HG02571 (cell line): ENCODE measurements around the gene FAM53A.
"Not testable (repeated sequence)": the region's sequence is repeated elsewhere in the genome, so short reads cannot be mapped to it uniquely, and the experiment has no call there.

ENCODE experiments used
- ATAC-seq: cut with Tn5 transposase; IDR thresholded peaks from one replicate; pipeline ENCODE4 v1.9.1; 2021; ENCODE audit warnings: mild to moderate bottlenecking, moderate library complexity; ENCODE audit not compliant: unreplicated experiment

Gene FAM53A

DNA sequence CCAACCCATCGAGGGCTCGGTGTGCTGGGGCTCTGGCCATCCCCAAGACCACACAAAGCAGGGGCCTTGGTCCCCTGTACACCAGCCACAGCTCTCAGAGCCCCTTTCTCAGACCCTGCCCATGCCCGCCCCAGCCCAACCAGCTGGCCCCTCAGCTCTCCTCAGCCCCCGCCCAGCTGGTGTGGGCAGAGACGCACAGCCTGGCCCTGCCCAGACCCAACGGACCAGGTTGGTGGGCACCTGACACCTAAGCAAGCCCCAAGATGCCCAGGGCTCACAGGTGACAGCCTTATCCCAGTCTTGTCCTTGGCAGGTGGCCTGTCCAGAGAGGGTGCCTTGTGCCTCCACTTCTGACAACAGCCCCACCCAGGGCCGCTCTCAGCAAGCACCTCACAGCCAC lies 42.4 kb downstream of the FAM53A start:
- no peak for ATAC-seq

DNA sequence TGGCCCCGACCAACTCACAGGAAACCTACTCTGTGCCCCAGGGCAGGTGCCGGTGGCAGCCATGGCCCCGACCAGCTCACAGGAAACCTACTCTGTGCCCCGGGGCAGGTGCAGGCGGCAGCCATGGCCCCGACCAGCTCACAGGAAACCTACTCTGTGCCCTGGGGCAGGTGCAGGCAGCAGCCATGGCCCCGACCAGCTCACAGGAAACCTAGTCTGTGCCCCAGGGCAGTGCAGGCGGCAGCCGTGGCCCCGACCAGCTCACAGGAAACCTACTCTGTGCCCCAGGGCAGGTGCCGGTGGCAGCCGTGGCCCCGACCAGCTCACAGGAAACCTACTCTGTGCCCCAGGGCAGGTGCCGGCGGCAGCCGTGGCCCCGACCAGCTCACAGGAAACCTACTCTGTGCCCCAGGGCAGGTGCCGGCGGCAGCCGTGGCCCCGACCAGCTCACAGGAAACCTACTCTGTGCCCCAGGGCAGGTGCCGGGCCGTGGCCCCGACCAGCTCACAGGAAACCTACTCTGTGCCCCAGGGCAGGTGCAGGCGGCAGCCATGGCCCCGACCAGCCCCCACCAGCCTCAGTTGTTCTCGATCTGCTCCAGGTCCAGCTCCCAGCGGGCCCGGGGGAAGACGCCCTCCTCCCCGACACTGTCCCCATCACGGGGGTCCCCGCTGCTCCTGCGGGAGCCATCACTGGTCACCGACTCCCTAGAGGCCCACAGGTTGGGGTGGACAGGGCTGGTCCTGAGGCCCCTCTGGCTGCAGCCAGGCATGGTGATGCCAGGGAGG lies 43.2 kb downstream of the FAM53A start:
- not testable (repeated sequence) for ATAC-seq

DNA sequence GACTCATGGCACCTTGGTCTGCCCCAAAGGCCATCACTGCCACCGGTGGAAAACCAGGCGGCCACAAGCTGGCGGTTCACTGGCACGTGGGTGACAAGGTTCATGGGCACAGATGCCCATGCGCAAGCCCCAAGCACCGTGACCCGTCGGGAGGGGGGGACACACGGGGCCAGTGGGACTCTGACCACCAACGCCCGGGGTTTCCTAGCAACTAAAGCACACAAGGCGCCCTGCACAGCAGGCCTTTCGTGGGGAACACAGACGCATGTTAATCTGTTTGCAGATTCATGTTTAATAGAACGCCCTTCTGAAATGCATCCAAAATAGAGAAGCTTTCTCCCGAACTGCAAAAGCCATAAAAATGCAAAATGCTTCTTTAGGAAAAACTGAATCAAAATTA lies 43.9 kb downstream of the FAM53A start:
- ATAC-seq, result no peak

DNA sequence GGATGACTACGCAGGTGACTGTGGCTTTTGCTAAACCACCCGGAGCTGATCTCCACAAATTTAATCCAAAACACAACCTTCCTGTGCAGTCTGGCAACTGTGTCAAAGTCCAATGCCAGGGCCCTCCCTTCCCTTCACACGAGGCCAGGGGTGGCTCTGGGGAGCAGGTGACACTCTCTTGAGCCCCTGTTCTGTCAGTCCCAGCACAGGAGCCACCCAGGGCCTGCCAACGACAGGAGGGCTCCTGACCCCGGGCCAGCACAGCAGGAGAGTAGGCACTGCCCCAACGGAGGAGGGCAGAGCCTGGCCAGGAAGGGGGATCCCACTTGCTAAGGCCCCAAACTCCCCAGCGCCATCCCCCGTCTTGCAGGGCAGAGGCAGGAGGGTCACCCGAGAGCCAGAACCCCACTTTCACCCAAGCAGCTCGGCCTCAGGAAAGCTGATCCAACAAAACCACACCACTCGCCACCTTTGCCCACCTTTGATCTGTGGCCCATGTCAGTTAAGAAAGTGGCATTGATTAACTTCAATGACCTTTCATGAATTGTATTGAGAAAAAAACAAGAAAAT lies 44.7 kb downstream of the FAM53A start:
- no peak for ATAC-seq

DNA sequence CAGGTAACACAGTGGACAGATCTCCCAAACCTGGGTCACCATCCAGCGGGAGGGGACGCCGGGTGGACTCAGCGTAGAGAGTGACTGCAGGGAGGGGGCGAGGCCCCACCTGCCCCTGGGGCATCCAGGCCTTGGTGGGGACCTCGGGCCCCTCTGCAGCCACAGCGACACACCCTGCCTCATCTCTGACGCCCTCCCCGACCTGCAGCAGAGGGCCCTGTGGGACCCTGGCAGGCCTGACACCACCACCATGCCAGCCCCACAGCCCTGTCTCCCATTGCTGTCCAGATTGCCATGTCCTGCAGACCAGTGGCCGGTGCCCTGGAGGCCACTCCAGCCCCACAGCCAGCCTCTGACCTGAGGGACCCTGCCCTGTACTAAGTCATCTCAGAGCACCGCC lies 45.2 kb downstream of the FAM53A start:
- no peak for ATAC-seq

DNA sequence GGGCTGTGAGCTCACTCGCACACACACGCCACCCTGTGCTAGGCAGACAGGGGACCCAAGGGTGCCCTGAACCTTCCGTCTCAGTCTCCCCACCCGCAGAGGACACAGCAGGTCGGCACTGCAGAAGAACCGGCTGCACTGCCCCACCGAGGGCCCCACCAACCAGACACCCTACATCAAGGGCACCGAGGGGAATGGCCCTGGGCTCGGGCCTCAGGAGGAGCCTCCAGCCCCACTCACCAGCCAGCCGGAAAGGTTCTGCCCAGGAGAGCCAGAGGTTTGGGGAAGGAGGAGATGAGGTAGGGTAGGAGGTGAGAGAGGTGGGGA lies 45.9 kb downstream of the FAM53A start:
- no peak for ATAC-seq

DNA sequence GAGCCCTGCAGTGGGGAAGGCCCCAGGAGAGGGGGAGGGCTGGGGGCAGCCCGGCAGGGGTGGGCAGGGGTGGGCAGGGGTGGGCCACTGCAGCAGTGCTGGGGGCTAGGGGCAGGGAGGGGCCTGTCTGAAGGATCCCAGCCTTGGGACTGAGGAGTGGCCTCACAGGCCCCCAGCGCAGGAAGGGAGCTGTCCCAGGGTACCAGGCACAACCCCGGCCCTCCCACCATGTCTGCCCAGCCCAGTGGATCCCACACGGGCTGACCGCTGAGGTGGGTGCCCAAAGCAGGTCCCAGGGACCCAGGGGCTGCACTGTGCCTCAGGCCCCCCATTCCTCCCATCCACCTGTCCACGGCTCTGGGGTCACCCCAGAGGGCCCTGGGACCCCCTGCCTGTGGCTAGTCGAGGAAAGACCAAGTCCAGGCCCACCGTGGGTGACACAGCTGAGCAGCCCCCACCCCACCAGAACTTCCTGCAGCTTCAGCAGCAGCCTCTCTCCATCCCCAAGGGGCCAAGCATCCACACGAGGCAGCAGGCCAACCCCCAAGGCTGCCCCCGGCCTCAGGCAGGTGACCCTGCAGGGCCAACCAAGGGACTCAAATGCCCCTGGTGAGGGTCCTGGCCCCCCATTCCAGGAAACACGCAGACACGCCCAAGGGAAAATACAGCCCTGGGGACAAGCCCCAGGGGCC lies 46.4 kb downstream of the FAM53A start:
- ATAC-seq, result no peak

DNA sequence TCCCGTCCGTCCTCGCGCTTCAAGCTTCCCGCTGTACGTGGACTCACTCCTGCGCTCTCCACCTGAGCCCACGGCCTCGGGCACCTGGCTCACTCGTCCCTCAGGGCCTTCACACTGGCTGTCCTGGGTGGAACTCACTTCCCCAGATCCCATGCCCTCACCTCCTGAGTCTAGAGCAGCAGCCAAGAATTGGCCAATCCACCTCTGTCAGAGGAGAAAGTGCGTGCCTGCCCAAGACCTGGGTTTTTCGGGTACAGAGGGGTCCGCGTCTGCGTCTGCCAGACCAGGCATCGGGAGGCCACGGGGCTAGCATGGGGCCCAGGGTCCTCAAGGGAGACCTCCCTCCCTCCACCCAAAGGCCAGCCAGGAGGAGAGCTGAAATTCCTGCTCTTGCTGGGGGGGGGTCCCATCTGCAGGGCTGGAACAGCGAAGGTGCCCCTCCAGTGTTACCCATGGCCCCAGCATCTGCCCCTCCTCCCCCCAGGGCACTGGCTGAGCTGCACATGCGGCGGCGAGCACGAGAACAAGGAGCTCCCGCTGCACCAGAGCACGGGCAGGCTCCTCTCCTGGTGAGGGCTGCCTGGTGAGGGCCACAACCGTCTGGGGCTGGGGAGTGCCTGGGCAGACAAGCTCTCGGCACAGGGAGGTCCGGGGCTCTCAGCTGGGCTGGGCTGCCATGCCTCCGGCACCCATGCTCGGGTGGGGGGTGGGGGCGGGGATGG lies 47.5 kb downstream of the FAM53A start:
- ATAC-seq, result no peak

DNA sequence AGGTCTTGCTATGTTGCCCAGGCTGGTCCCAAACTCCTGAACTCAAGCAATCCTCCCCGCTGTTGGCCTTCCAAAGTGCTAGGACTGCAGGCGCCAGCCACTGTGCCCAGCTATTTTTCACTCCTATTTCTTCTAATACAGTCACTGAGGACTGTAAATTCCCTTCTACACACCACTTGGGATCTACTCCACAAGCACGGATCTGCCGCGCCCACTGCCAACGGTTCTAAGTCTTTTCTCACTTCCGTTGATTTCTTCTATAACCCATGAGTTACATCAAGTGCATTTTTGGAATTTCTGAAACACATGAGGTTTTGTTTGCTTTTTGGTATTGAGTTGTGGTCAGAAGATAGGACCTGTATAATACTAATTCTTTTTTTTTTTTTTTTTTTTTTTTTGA lies 48.6 kb downstream of the FAM53A start:
- ATAC-seq, result no peak

DNA sequence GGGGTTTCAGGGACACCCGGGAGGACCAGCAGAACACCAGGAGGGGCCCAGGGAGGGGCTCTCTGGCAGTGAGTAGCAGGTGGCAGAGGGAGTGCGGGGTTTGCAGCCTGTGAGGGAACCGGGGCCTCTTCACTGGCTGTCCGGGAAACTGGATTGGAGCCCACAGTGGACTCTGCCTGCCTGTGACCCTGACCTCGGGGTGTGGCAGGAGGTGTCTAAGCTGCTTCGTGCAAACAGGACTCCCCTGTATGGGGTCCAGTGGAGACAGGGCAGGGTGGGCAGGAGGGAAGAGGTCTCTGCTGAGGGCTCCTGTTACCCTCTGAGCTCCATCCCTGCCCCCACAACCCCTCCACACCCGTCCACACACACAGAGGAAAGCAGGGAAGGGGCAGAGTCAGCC lies 50.1 kb downstream of the FAM53A start:
- no peak for ATAC-seq

DNA sequence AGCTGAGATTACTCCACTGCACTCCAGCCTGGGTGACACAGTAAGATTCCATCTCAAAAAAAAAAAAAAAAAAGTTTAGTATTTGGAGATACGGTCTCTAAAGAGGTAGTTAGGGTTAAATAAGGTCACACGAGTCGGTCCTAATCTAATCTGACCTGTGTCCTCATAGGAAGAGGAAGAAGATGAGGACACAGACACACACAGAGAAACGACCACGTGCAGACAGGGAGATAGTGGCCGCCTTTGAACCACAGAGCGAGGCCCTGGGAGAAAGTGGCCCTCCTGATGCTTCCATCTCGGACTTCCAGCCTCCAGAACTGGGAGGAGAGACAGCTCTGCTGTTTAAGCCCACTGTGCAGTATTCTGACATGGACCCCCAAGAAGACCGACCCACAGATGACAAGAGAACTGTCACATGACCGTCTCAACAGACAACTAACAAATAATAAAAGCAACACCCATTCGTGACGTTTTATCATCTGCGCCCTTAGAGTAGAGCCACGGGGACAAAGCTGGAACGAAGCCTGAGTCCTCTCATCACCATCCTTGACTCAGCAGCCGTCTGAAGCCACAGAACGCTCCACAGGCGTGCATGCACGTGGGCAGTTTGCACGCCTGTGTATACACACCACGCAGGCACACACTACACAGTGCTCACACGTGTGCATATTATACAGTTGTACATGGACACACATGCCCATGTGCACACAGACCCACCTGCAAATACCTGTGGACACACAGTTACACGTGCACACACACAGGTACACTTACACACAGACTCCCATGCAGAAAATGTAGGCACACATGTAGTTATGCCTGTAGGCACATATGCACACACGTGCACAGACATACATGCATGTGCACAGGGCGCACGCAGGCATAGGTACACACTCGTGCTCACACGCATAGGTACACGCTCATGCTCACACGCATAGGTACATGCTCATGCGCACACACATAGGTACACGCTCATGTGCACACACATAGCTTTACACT lies 51.7 kb downstream of the FAM53A start:
- ATAC-seq, result no peak

DNA sequence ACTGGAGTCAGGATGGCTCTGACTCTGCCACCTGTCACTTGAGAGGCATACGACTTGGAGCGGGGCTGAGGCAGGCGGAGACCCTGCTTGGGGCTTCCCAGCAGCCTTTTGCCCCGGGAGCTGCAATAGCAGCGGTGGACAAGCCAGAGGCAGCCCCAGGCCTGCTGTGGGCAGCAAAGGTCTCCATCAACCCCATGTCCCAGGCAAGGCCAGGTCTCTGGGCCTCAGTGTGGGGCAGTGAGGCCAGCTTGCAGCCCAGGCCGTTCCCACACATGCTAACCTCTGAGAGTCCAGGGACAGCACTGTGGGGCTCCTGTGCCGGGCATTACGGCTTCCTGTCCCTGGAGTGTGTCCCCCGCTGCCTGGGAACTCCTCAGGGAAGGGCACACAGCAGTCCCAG lies 53.0 kb downstream of the FAM53A start:
- no peak for ATAC-seq

DNA sequence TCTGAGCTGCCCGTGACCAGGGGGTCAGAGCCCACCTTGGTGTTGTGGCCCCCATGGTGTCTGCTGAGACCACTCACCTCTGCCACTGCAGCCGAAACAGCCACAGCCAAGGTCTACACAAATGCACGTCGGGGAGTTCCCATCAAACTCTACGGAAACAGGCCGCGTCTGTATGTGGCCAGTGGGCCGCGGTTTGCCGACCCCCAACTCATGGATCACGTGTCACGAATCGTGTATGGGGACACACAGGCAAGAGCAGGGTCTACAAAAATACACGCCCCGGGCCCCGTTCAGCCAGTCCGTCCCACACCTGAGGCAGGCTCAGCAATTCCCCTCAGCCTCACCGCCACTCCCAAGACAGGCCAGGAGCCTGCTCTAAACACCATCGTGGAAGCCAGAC lies 53.8 kb downstream of the FAM53A start:
- no peak for ATAC-seq

DNA sequence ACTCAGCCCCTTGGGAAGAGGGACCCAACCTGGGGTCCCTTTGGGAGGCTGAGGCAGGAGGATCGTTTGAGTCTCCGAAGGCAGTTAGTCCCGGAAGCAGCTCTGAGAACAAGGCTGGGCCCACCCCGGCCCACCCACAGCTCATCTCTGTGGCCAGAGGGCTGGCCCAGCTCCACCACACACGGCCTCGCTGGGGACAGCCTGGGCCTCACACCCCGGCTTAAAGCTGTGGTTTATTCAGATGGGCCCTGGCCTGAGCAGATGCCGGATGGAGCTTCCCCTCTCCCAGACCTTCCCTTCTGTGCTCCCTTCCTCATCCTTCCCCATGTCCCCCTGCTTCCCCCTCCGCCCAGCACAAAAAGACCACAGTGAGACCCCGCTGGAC lies 54.4 kb downstream of the FAM53A start:
- ATAC-seq, result no peak

DNA sequence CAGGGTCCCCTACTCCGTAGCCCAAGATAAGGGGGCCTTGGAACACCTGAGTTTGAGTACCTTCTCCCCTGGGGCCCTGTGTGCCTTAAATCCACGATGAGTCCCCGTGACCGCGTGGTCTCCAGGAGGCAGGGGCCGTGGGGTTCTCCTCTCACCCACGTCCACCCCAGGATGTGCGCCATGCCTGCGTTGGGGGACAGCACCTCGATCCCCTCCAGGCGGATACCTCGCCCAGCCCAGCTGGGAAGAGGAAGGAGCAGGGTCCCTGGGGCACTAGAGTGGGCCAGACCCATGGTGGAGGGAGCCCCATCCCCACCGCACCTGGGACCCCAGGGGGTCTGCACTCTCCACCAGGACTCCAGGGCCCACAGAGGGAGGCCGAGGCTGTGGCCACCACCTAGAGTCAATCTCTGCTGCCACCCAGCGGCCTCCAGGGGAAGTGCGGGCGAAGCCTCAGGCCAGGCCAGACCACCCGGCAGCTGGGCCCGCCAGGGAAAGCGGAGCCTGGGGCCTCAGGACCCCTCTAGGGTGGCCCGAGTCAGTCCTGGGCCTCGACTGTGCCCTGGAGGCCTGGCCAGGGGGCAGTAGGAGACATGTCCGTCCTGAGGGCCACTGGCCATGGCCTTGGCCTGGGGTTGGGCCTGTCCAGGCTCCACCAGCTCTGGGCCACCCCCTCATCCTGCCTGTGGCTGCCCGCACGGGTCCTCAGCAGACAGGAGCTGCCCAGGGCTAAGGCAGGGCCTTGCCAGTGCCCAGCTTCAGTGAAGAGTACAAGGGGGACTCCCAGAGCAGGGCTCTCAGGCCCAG lies 55.0 kb downstream of the FAM53A start:
- ATAC-seq, result no peak

DNA sequence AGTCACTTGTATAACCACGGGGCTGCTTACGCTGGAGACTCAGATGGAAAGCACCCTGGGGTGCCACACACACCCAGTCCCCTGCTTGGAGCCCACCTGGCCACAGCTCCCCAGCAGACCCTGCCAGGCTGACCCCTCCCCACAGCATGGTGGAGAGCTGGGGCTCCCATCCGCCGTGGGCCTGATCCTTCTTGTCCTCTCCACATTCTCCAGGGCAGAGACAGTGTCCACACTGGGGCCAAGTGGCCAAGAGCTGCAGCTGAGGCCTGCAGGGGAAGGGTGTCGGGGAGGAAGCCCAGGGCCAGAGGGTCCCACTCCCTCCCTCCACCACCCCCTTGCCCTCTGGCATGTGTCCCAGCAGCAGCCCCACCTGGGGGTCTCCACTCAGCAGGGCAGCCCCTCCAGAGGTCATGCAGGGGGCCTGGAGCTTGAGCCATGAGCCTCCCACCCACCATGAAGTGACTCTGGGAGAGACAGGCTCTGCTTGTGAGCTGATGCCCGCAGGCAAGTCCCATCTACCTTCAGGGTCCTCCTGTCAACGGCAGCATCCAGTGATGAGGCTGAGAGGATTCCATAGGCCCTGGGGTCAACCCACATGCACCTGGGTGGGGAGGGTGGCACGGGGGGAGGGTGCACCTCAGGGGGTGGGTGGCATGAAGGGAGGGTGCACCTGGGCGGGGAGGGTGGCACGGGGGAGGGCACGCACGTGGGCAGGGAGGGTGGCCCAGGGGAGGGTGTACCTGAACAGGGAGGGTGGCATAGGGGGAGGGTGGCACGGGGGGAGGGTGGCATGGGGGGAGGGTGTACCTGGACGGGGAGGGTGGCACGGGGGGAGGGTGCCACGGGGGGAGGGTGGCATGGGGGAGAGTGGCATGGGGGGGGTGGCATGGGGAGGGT lies 56.4 kb downstream of the FAM53A start:
- no peak for ATAC-seq

DNA sequence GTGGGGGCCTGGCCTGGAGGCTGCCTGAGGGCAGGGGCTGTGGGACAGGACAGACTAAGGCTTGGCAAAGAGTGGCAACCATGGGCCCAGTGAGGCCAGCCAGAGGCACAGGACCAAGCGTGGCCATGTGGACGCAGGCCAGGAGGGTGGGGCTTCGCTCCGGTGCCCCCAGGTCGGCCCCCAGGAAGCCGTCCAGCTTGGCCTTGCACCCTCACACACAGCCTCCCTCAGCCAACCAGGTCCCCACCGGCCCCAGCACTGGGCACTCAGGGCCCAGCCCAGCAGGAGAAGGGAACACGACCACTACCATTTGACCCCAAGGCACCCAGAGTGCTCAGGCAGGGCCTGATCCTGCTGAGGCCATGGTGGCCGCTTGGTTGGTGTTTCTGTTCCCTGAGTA lies 57.2 kb downstream of the FAM53A start:
- no peak for ATAC-seq

DNA sequence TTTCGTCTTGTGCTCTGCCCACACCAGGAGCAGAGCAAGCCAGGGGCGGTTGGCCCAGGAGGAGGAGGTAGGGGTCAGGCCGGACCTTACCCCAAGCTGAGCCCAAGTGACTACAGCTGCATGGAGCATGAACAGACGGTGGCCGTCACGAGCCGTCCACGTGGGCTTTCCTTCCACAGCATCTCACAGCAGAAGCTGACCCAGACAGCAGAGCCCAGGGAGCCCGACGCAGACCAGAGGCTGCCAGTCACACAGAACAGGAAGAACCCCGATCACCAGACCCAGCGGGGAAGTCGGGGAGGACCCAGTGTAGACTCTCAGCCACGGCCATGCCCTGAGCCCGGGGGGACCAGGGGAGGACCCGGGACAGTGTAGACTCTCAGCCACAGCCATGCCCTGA lies 58.0 kb downstream of the FAM53A start:
- no peak for ATAC-seq
